GM23248 (cell line): Measurements from ENCODE around the gene DPP6.

Experiments used
- EZH2 ChIP-seq: fragments of 200-600 bp; sonication (generic); IDR thresholded peaks from 2 replicates; pipeline ENCODE4 v1.6.1; 2018; ENCODE audit warnings: antibody characterized with exemption, mild to moderate bottlenecking; ENCODE audit not compliant: insufficient read depth, poor library complexity, severe bottlenecking
- EZH2phosphoT487 ChIP-seq: fragments of 200-600 bp; sonication (generic); IDR thresholded peaks from 2 replicates; pipeline ENCODE4 v1.6.1; 2018; ENCODE audit warnings: antibody characterized with exemption, moderate library complexity, mild to moderate bottlenecking, low read depth; ENCODE audit not compliant: insufficient read depth

- TF ChIP-seq EZH2phosphoT487 (no peak), EZH2 (no peak)
Measured at GRCh38 chr7:154858836-154859537, 806.8 kb downstream of the DPP6 start.
